ENCODE measurements around the gene PATL1.
"Not testable (repeated sequence)": the region's sequence is repeated elsewhere in the genome, so short reads cannot be mapped to it uniquely, and the experiment has no call there.

The PATL1 gene

GRCh38 chr11:59671471-59671870, 2.6 kb upstream of the PATL1 start:
- no peak for DNase-seq

- no peak for DNase-seq
These were observed 773 bp upstream of the PATL1 start for GRCh38 chr11:59669611-59670009.

DNA sequence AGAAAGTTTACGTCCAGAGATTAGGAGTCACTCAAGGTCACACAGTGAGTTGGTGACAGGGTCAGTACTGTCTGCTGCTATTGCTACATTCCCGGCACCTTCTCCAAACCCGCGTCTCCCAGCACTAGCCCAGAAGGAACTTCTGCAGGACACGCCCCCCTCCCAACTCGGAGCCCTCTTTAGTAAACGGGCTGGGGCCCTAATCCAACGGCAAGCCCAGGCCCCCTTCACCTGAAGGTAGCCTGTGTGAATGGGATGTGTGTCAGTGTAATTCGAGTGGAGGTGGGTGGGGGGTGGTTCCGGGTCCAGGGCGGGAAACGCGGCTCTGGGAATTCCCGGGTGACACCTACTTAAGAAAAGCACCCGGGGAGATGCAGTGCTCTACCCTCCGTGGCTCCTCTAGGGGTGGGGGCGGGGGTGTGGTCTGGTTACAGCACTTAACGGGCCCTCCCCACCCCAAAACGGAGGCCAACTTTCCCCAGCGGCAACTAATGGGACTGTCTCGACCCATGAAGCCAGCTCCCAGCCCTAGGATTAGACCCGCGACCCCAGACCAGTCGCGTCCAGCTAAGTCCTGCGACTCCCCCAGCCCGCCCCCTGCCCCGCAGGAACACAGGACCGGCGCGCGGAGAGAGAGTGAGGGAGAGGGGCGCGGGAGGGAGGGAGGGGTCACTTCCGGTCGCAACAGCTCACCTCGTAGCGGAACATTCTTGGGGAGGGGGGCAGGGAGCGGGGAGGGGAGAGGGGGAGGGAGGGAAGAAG, 468 bp downstream of the PATL1 start:
- no peak for DNase-seq

GRCh38 chr11:59667812-59668187, 1.0 kb downstream of the PATL1 start:
- DNase-seq = no peak

DNA sequence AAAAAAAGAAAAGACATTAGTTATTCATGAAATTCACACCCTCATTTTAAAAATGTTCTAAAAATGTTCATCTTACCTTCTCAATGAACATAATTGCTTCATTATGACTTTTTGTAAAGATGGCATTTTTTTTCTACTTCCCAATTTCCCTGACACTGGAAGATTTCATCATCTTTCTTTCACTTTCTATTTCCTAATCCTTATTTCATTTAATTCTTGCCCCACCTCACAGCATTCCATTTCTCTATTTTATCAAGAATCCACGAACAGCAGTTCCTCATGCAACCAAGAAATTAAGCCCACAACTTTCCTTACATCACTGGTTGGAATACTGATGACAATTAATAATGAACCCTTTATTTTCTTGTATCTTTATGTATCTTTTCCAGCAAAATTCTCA, 1.9 kb downstream of the PATL1 start:
- no peak for DNase-seq

DNA sequence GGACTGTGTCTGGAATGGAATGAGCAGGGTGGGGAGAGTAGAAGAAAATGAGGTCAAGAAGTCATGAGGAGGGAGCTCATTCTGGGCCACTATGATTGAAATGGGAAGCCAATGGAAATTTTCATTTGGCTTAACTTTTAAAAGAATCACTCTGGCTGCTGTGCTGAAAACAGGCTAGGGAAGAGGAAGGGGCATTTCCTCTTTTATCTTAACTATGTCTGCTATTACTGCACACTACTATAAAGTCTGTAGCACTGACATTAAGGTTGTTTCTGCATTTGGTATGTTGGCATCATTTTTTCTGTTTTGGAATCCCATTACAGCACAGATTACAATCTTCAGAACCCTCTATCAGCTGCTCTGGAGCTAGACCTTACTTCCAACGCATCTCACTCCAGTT, 8.2 kb downstream of the PATL1 start:
- DNase-seq = no peak

GRCh38 chr11:59659981-59660380, 8.9 kb downstream of the PATL1 start:
- no peak for DNase-seq

GRCh38 chr11:59658036-59658435, 10.8 kb downstream of the PATL1 start:
- no peak for DNase-seq

- no peak for DNase-seq
These were observed 13.9 kb downstream of the PATL1 start for GRCh38 chr11:59654893-59655292.

- no peak for DNase-seq
These were observed 21.4 kb downstream of the PATL1 start for GRCh38 chr11:59647245-59647980.

DNA sequence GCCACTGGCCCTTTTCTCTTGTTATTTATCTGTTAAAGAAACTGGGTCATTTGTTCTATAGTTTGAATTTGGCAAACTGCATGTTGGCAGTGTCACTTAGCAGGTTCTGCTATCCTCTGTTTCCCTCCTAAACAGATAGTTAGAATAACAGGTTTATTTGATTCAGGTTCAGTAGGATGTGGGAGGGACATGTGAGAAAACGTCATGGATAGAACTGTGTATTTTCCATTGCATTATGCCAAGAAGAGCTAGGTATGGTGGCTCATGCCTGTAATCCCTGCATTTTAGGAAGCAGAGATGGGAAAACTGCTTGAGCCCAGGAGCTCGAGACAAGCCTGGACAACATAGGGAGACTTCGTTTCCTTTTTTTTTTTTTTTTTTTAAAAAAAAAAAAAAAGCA, 24.3 kb downstream of the PATL1 start:
- DNase-seq = no peak

DNA sequence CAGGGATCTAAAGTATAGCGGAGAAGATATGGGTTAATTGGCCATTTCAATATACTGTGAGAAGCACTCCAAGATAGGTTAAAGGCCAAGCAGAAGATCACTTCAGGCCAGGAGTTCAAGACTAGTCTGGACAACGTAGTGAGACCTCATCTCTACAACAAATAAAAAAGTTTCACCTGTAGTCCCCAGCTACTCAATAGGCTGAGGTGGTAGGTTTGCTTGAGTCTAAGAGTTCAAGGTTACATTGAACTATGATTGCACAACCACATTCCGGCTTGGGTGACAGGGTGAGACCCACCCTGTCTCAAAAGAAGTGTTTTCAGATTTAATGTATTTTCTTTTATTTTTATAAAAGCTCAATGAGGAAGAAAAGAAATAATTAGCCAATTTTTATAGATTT, 25.4 kb downstream of the PATL1 start:
- no peak for DNase-seq

GRCh38 chr11:59641156-59641555, 27.7 kb downstream of the PATL1 start:
- no peak for DNase-seq

- DNase-seq = no peak
These were observed 38.3 kb downstream of the PATL1 start for GRCh38 chr11:59630493-59630892.

- DNase-seq = no peak
These were observed 38.8 kb downstream of the PATL1 start for GRCh38 chr11:59629996-59630395.

DNA sequence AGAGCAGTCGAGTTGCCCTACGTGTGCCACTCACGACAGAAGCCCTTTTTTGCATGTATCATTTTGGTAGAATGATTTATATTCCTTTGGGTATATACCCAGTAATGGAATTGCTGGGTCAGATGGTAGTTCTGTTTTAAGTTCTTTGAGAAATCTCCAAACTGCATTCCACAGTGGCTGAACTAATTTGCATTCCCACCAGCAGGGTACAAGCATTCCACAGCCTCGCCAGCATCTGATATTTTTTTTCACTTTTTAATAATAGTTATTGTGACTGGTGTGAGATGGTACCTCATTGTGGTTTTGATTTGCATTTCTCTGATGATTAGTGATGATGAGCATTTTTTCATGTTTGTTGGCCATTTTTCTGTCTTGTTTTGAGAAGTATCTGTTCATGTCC, 41.9 kb downstream of the PATL1 start:
- DNase-seq = not testable (repeated sequence)

- no peak for DNase-seq
These were observed 43.1 kb downstream of the PATL1 start for GRCh38 chr11:59625703-59626102.

- DNase-seq = no peak
These were observed 51.0 kb downstream of the PATL1 start for GRCh38 chr11:59617876-59618275.

DNA sequence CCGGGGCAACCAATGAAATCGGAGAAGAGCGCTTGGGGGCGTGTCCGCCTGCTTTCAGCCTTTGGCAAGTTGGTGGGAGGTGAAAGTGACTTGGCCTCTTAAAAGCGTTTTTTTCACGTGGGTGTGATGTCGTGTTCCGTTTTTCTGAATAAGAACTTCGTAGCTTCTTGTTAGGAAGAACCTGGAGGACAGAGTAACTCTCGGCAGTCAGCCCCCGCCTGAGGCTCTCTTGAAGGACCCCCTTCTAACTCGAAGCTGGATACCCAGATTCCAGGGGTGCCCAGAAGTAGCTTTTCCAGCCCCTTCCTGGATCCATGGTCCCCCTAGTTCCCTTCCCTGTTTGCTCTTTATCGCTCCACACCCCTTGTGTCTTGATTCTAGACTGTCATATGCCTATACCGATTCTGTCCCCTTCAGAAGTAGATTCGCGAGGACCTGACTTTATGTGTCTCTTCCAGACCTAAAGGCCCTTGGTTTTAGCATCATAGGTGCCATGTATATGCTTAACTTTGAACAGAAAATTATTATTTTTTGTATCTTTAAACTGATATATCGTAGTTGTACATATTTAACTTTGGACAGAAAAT, 52.3 kb downstream of the PATL1 start:
- DNase-seq = no peak

- peak; percentile 100 for DNase-seq
These were observed 53.0 kb downstream of the PATL1 start, which contains the start of gene OSBP for GRCh38 chr11:59615637-59616395. TSS of gene OSBP (minus strand) at chr11:59615774. CDS start at chr11:59615664, 110 bp downstream.

- no peak for DNase-seq
These were observed 53.7 kb downstream of the PATL1 start for GRCh38 chr11:59615120-59615636.

DNA sequence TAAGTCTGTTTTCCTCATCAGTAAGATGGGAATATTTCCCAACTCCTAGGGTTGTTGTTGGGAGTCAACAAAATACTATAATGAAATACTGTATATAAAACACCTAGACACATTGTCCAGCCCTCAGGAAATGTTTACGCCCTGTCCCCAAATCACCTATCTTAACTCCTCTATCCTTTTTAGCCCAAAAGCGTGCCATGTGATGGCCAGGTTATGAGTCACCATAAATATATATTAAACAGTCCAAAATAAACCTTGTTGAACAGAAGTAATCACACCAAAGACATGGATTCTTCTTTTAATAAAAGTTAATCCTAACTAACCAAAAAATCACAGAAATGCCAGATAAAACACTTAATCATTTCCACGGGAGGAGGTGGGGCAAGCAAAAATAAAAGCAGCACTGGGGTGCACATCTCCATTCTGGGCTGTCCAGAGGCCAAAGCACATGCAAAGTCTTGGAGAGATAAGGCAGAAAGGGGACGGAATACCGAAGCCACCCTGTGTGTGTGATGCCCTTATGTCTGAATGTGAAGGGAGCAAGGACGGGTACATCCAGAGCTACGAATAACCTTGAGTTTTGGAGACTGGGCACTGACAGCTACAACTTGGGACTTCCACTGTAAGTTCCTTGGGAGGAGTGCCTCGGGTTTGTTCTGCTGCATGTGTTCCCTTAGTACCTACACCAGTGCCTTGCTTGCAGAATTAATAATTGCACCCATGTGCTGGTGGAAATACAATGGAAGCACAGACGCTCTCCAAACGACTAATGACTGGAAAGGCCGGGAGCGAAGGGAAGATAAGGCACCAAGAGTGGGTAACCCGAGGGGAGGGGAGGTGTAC, 54.3 kb downstream of the PATL1 start:
- no peak for DNase-seq

Data from NCI-H1417 treated with DMSO at 0.1 percent for 48 hours (cell line).